AG20443 (cell line): ENCODE results near the gene HDHD5.

Experiments
- DNase-seq: peaks from one replicate; pipeline ENCODE4 v3.0.0; 2012; ENCODE audit warnings: low spot score, mixed read lengths

HDHD5 gene

DNA sequence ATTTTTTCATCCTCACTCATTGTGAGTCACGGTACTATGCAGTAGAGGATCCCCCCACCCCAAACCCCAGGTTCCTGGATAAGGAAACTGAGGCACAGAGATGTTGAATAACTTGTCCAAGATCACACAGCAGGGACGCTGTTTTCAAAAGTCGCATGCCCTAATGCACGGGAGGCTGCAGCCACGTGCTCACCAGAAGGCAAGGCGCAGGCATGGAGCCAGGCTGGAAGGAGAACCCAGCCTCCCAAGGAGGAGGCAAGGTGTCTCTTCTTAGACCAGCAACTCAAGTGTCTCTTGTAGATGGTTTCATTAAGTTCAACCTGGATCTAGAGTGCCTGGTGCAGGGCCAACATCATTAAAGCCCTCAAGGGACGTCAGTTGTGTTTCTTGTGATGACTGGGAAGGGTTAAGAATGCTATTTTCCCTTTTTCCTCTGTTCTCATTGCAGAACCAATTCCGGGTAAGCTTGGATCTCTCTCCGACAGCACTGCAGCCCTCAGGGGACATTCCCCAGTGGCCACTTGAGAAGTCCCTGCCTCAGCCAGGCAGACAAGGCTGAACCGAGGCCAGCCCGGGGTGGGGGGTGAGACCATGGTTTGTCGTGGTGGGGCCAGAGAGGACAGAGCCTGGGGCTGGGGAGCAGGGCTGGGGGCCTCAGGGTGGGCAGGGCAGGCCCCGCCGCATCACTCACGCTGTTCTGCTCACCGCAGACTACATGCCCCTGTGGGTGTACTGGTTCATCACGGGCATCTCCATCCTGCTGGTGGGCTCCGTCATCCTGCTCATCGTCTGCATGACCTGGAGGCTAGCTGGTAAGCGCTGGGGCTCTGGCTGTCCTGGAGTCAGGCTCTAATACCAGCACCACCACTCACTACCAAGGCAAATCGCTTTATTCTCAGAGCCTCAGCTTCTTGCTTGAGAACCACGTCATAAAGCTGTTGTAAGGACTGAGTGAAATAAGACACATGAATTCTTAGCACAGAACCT lies 53.6 kb downstream of the HDHD5 start:
- no peak for DNase-seq

- peak; percentile 10 for DNase-seq
These were observed 54.6 kb downstream of the HDHD5 start for GRCh38 chr22:17104336-17104935.

DNA sequence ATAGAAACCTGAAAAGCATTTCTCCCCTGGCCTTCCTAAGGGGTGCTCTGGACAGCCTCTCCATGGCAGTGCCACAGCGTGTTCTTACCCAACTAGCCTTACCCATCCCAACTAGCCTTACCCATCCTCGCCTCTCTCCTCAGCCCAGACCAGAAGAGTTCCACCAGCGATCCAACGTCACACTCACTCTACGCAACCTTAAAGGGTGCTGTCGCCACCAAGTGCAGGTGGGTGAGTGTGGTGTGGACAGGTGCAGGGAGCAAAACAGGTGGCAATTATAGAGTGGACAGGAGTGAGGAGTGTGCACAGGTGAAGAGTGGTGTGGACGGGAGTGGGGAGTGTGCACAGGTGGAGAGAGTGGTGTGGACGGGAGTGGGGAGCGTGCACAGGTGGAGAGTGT lies 55.7 kb downstream of the HDHD5 start:
- DNase-seq: no peak

DNA sequence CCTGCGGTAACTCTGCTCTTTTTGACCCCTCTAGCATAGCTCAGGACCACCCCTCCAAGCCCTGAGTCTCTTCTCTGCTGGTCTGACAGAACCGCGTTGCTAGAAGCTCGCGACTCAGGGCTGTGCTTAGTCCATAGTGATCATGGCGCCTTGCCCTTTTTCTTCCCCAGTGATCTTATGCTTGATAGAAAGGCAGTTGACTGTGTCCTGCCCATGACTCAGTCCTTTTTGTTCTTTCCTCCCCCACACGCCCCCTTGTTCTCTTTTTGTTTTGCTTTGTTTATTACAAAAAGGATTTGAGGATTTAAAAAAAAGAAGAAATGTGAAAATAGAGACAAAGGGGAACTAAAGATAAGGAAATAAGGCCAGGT lies 56.8 kb downstream of the HDHD5 start:
- DNase-seq: no peak

GRCh38 chr22:17101475-17102296 lies 57.4 kb downstream of the HDHD5 start:
- DNase-seq: peak; percentile 9

DNA sequence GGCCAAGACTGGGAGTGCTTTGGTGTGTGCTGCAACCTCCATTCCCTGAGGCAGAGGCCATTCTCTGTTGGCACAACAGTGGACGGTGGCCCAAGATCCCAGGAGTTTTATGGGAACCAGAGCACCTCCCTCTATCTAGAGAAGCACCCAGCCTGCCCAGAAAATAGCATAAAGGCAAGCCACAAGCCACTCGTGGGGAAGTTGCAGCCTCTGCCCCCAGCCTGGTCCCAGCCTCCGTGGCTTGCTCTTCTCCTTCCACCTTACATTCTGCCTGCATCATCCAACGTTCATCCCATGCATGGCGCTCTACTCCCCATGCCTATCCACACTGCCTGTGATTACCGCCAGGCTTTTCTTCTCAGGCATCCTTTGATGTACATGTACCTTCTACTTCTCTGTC lies 58.5 kb downstream of the HDHD5 start:
- DNase-seq: no peak

DNA sequence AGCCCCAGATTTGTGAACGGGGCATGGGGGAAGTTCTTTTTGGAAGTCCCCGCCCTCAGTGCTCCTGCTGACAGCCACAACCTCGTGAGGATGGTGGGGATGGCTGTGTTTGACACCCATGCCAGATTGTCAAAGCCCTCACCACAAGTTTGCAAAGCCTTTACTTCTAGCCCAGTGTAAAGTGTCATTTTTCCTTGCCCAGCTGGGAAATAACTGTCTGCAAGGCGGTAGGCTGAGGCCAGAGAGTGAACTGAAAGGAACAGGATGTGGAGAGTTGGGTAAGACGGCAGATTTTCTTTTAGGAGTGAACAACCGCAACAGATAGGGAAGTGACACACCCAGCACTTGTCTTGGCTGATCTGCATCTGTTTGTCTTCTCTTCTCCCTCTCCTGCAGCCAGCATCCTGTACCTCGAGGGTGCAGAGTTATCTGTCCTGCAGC lies 60.7 kb downstream of the HDHD5 start:
- no peak for DNase-seq

DNA sequence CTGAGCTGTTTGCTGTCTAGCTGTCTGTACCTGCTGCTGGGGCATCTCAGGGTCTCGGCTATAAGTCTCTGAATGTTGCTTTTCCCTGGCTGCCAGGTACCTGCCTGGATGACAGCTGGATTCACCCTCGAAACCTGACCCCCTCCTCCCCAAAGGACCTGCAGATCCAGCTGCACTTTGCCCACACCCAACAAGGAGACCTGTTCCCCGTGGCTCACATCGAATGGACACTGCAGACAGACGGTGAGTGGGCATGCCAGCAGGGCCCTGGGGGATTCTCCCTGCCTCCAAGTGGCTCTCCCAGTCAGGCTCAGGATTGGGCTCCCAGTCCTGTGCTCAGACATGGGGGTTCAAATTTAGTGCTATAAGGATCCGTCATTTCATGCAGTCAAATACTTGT lies 61.4 kb downstream of the HDHD5 start:
- no peak for DNase-seq

- DNase-seq: no peak
These were observed 62.0 kb downstream of the HDHD5 start for GRCh38 chr22:17097062-17097461.

DNA sequence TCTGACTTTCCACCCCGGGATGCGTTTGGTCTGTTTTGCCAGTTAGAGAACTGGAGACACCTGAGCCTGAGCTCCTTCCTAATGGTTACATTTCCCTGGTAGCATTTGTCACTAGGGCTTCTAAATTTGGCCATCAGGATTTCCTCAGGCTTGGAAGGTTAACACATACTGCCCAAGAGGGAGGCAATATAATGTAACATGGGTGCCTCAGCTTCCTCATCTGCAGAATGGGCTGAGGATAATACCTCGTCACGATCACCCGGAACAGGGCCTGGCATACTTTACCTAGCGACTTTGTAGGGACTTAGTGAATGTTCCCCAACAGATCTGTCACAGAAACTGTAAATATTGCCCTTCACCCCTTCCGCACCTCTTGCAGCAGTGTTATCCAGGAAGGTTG lies 63.0 kb downstream of the HDHD5 start:
- no peak for DNase-seq

DNA sequence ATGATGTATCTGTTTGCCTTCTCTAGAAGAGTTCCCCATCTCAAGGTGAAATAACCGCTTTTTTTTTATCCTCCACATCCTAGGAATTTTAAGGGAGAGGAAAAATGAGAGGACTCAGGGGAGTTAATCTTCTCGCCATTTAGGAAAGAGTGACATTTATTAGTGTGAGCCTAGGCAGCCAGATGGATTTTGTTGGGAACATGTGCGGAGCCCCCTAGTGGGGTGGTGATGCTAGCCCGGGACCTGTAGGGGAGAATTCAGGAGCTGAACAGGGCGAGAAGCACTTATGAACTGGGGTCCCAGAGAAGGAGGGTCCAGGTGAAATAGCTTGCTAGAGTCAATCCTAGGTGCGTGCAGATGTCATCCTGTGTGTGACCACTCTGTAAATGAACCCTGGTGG lies 63.5 kb downstream of the HDHD5 start:
- peak; percentile 24 for DNase-seq

- DNase-seq: no peak
These were observed 66.0 kb downstream of the HDHD5 start for GRCh38 chr22:17093081-17093480.

DNA sequence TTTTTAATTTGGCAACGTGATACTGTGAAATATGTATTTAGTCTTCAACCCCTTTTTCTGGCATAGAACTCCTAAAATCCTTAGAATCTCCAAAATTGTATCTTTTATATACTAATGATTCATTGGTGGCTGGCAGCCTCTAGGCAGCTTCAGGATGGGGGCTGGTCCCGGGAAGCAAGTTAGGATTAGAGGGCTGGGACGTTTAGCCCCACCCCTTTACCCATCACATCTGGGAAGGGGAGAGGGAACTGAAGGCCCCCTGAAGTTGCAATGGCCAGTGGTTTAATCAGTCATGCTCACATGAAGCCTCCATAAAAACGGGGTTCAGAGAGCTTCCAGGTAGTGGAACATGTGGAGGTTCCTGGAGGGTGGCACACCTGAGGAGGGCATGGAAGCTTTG lies 67.2 kb downstream of the HDHD5 start:
- DNase-seq: no peak

DNA sequence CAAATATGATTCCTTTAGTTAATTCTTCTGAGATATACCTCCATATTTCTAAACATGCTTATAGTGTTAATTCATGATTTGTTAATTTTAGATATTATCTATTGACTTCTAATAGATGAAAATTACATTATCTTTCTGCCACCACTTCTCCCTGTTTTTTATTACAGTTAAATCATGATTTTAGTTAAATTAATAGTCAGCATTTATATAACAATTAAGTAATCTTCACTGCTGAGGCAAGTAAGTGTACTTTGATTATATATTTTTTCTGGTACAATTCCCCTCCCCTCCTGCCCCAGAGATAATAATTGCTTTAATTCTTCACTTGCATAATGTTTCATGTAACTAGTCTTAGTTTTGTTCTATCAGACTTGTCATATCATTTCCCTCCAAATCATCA lies 68.5 kb downstream of the HDHD5 start:
- no peak for DNase-seq
